Adrenal gland (tissue), 5 donors: ENCODE measurements around the gene AGT.

Experiments used
- CTCF ChIP-seq, 6 experiments: fragments of 450-650 bp in 4 of 6; fragments of 200-600 bp in 2 of 6; sonication (generic) in 1 of 6; IDR thresholded peaks; 1 replicate in 5 of 6; 2 replicates in 1 of 6; pipeline versions ENCODE4 v1.5.1 to v1.8.0; 2016 to 2021; ENCODE audit warnings: antibody characterized with exemption in 6 of 6, mild to moderate bottlenecking in 2 of 6, moderate library complexity in 1 of 6
- POLR2A ChIP-seq, 2 donors: fragments of 450-650 bp; IDR thresholded peaks; one replicate each; pipeline ENCODE4 v1.6.1; 2017; ENCODE audit warnings: antibody characterized with exemption in 2 of 2, mild to moderate bottlenecking in 2 of 2, moderate library complexity in 1 of 2
- donor health status: DM: no; HTN: no; CAD: no.

GRCh38 chr1:230698130-230698529 lies 15.8 kb downstream of the AGT start:
- TF ChIP-seq CTCF (IDR thresholded peaks at IDR 0.05): no peak
- TF ChIP-seq POLR2A (IDR thresholded peaks at IDR 0.05): no peak
